H1 (cell line): ENCODE data around the gene CELF4. TPM values are rescaled to one million over a fixed set of nuclear protein-coding genes. Genes with fewer than 3 reads are reported as not detected.

Experiments used
- CTCF ChIA-PET: fragments of 300-600 bp; sonication (Branson Sonifier 250); formaldehyde crosslinking; loops from one replicate; lab custom pipeline; 2021; ENCODE audit not compliant: partially characterized antibody; lab: Charles Lee
- POLR2A ChIA-PET: fragments of 300-600 bp; sonication (Branson Sonifier 250); formaldehyde crosslinking; loops from one replicate; lab custom pipeline; 2021; ENCODE audit warnings: inconsistent platforms; ENCODE audit not compliant: partially characterized antibody; lab: Charles Lee
- DNase-seq, 2 experiments: peaks; one replicate each; pipeline versions ENCODE4 v3.0.0 to v3.0.0-alpha.2; 2010 to 2022; ENCODE audit warnings: low spot score in 2 of 2, low read depth in 1 of 2, mixed read lengths in 1 of 2
- FAIRE-seq: peaks from 2 replicates; lab custom pipeline; 2011; peaks lifted over from hg19 to GRCh38; lab: Jason Lieb, UNC
- H2AFZ ChIP-seq: 2 replicates; pipeline ENCODE4 v1.8.1; 2012; ENCODE audit warnings: low read length, inconsistent platforms
- H2AK5ac ChIP-seq: 2 replicates; pipeline ENCODE4 v1.6.1; 2013; ENCODE audit warnings: low read depth, low read length
- H2BK120ac ChIP-seq: replicated peaks from 2 replicates; pipeline ENCODE3; 2013; ENCODE audit warnings: low read depth, low read length, inconsistent platforms
- H2BK12ac ChIP-seq: 2 replicates; pipeline ENCODE4 v1.6.1; 2013; ENCODE audit warnings: low read depth, low read length
- H2BK15ac ChIP-seq: 2 replicates; pipeline ENCODE4 v1.6.1; 2013; ENCODE audit warnings: low read length
- H2BK20ac ChIP-seq: 2 replicates; pipeline ENCODE4 v1.6.1; 2013; ENCODE audit warnings: low read length
- H2BK5ac ChIP-seq: 2 replicates; pipeline ENCODE4 v1.6.1; 2013; ENCODE audit warnings: low read depth, low read length
- H3K14ac ChIP-seq: 2 replicates; pipeline ENCODE4 v1.6.1; 2013; ENCODE audit warnings: inconsistent platforms; ENCODE audit not compliant: insufficient read length
- H3K18ac ChIP-seq: 2 replicates; pipeline ENCODE4 v1.6.1; 2013; ENCODE audit warnings: low read length; ENCODE audit errors: extremely low read depth
- H3K23ac ChIP-seq: 2 replicates; pipeline ENCODE4 v1.6.1; 2013; ENCODE audit warnings: inconsistent platforms; ENCODE audit not compliant: insufficient read length
- H3K23me2 ChIP-seq: 2 replicates; pipeline ENCODE4 v1.6.1; 2013; ENCODE audit warnings: low read depth, low read length
- H3K27ac ChIP-seq: 2 replicates; pipeline ENCODE4 v1.6.1; 2011; ENCODE audit warnings: low read depth, low read length, inconsistent platforms
- H3K27me3 ChIP-seq, 4 experiments: replicated peaks in 1 of 4; 1 replicate in 1 of 4; 2 replicates in 3 of 4; pipeline versions ENCODE4 v1.6.1 to v1.8.1; 2011 to 2013; ENCODE audit warnings: low read length in 3 of 4, mild to moderate bottlenecking in 3 of 4, inconsistent platforms in 2 of 4, mixed read lengths in 2 of 4, moderate library complexity in 1 of 4; ENCODE audit not compliant: control insufficient read depth in 3 of 4, insufficient read depth in 3 of 4; ENCODE audit errors: extremely low read depth in 1 of 4
- H3K36me3 ChIP-seq, 4 experiments: 2 replicates each; pipeline versions ENCODE4 v1.6.1 to v1.8.1; 2011 to 2013; ENCODE audit warnings: mild to moderate bottlenecking in 4 of 4, low read length in 3 of 4, moderate library complexity in 2 of 4, control low read depth in 1 of 4, inconsistent platforms in 1 of 4; ENCODE audit not compliant: insufficient read depth in 4 of 4, control insufficient read depth in 2 of 4
- H3K4ac ChIP-seq: replicated peaks from 2 replicates; pipeline ENCODE3; 2013; ENCODE audit warnings: low read length, low read depth, mixed read lengths, inconsistent platforms; ENCODE audit not compliant: insufficient read length
- H3K4me1 ChIP-seq, 4 experiments: replicated peaks in 1 of 4; 1 replicate in 1 of 4; 2 replicates in 3 of 4; pipeline versions ENCODE4 v1.6.1 to v1.8.1; 2011 to 2013; ENCODE audit warnings: low read length in 3 of 4, inconsistent platforms in 2 of 4, mixed read lengths in 1 of 4; ENCODE audit not compliant: insufficient read depth in 4 of 4, control insufficient read depth in 3 of 4
- H3K4me2 ChIP-seq, 2 experiments: 2 replicates each; pipeline versions ENCODE4 v1.6.1 to v1.8.1; 2011 to 2013; ENCODE audit warnings: low read depth in 2 of 2, low read length in 2 of 2, control low read depth in 1 of 2, inconsistent platforms in 1 of 2, mild to moderate bottlenecking in 1 of 2; ENCODE audit not compliant: insufficient read depth in 1 of 2
- H3K4me3 ChIP-seq, 4 experiments: fragments of 200-600, 300-600 bp in 1 of 4; sonication (generic), shearing (Covaris generic), sonication (Bioruptor Twin) in 1 of 4; 2 replicates each; pipeline versions ENCODE4 v1.5.1 to v1.8.1; 2011 to 2016; ENCODE audit warnings: low read length in 4 of 4, low read depth in 3 of 4, control low read depth in 2 of 4, inconsistent platforms in 2 of 4, mild to moderate bottlenecking in 2 of 4, mixed read lengths in 1 of 4, moderate library complexity in 1 of 4; ENCODE audit not compliant: insufficient read depth in 2 of 4; ENCODE audit errors: extremely low read depth in 1 of 4
- H3K56ac ChIP-seq: replicated peaks from 2 replicates; pipeline ENCODE3; 2013; ENCODE audit warnings: low read depth, mild to moderate bottlenecking, mixed read lengths, low read length, inconsistent platforms; ENCODE audit not compliant: insufficient read length
- H3K79me1 ChIP-seq: 2 replicates; pipeline ENCODE4 v1.6.1; 2013; ENCODE audit warnings: low read depth, low read length, control low read depth
- H3K79me2 ChIP-seq, 2 experiments: 2 replicates each; pipeline versions ENCODE4 v1.6.1 to v1.8.1; 2012 to 2013; ENCODE audit warnings: low read length in 2 of 2, mild to moderate bottlenecking in 2 of 2, inconsistent platforms in 1 of 2; ENCODE audit not compliant: insufficient read depth in 2 of 2, control insufficient read depth in 1 of 2
- H3K9ac ChIP-seq, 4 experiments: replicated peaks in 1 of 4; 1 replicate in 1 of 4; 2 replicates in 3 of 4; pipeline versions ENCODE4 v1.6.1 to v1.8.1; 2011 to 2013; ENCODE audit warnings: low read depth in 3 of 4, low read length in 3 of 4, control low read depth in 2 of 4, mild to moderate bottlenecking in 2 of 4, moderate library complexity in 2 of 4, inconsistent platforms in 1 of 4; ENCODE audit errors: extremely low read depth in 1 of 4
- H3K9me3 ChIP-seq, 2 experiments: 2 replicates each; pipeline versions ENCODE4 v1.6.1 to v1.8.1; 2012 to 2013; ENCODE audit warnings: mild to moderate bottlenecking in 2 of 2, moderate library complexity in 2 of 2, control low read depth in 1 of 2, inconsistent platforms in 1 of 2, low read depth in 1 of 2, low read length in 1 of 2, mixed read lengths in 1 of 2; ENCODE audit not compliant: insufficient read depth in 2 of 2
- H4K20me1 ChIP-seq, 2 experiments: replicated peaks in 1 of 2; 2 replicates each; pipeline versions ENCODE3 to v1.8.1; 2011 to 2013; ENCODE audit warnings: inconsistent platforms in 2 of 2, low read length in 2 of 2, mild to moderate bottlenecking in 1 of 2; ENCODE audit not compliant: insufficient read depth in 2 of 2, control insufficient read depth in 1 of 2
- H4K5ac ChIP-seq: 2 replicates; pipeline ENCODE4 v1.6.1; 2013; ENCODE audit warnings: low read length, low read depth, mixed read lengths, inconsistent platforms; ENCODE audit not compliant: insufficient read length
- H4K8ac ChIP-seq: 2 replicates; pipeline ENCODE4 v1.8.0; 2013; ENCODE audit warnings: mild to moderate bottlenecking, moderate library complexity, low read length, inconsistent platforms; ENCODE audit not compliant: insufficient read depth; ENCODE audit errors: extremely low read depth
- H4K91ac ChIP-seq: replicated peaks from 2 replicates; pipeline ENCODE3; 2013; ENCODE audit warnings: low read length, mixed read lengths, inconsistent platforms; ENCODE audit not compliant: insufficient read length
- BRCA1 ChIP-seq: IDR thresholded peaks from 2 replicates; pipeline ENCODE4 v1.6.1; 2012; ENCODE audit warnings: low read depth, low read length, improper control_type of control experiment
- CBX8 ChIP-seq: fragments of 300-800, 300-1000 bp; sonication (generic); IDR thresholded peaks from 2 replicates; pipeline ENCODE4 v1.7.1; 2016; ENCODE audit warnings: low read depth, low read length, borderline replicate concordance
- CREB1 ChIP-seq: IDR thresholded peaks from 2 replicates; pipeline ENCODE4 v1.6.1; 2012; ENCODE audit warnings: inconsistent platforms
- HDAC6 ChIP-seq: IDR thresholded peaks from one replicate; pipeline ENCODE4 v1.7.1; 2012; ENCODE audit warnings: low read depth, mild to moderate bottlenecking, inconsistent platforms, low read length, moderate library complexity
- JUND ChIP-seq: IDR thresholded peaks from 2 replicates; pipeline ENCODE4 v1.6.1; 2011; ENCODE audit warnings: mild to moderate bottlenecking, improper control_type of control experiment, low read length
- POLR2A ChIP-seq, 2 experiments: IDR thresholded peaks; 1 replicate in 1 of 2; 2 replicates in 1 of 2; pipeline ENCODE4 v1.6.1; 2011; ENCODE audit warnings: low read depth in 2 of 2, low read length in 2 of 2, mild to moderate bottlenecking in 2 of 2; ENCODE audit errors: control extremely low read depth in 1 of 2
- POU5F1 ChIP-seq: IDR thresholded peaks from 2 replicates; pipeline ENCODE4 v1.6.1; 2011; ENCODE audit warnings: low read depth, mild to moderate bottlenecking, low read length, moderate library complexity
- RBBP5 ChIP-seq: IDR thresholded peaks from 2 replicates; pipeline ENCODE4 v1.7.1; 2012; ENCODE audit warnings: low read depth, mild to moderate bottlenecking, inconsistent platforms, low read length, moderate library complexity, borderline replicate concordance
- TAF1 ChIP-seq: IDR thresholded peaks from 2 replicates; pipeline ENCODE4 v1.6.1; 2011; ENCODE audit warnings: mild to moderate bottlenecking, low read depth, low read length
- TCF12 ChIP-seq: IDR thresholded peaks from 2 replicates; pipeline ENCODE4 v1.6.1; 2011; ENCODE audit warnings: low read depth, mild to moderate bottlenecking, low read length
- TEAD4 ChIP-seq: IDR thresholded peaks from 2 replicates; pipeline ENCODE4 v1.6.1; 2012; ENCODE audit warnings: low read depth, low read length, inconsistent platforms, mixed read lengths
- WGBS, 2 experiments: shearing (Covaris generic) in 1 of 2; methylation state at CpG; one replicate each; pipeline versions ENCODE4 v1.1.6 to v1.1.7; 2013 to 2015; ENCODE audit warnings: low lambda C conversion rate in 2 of 2, mixed read lengths in 2 of 2, inconsistent platforms in 1 of 2, low coverage in 1 of 2, missing lambda C conversion rate in 1 of 2; ENCODE audit not compliant: insufficient replicate concordance in 2 of 2, insufficient coverage in 1 of 2, insufficient read length in 1 of 2; ENCODE audit errors: extremely low coverage in 1 of 2, missing lambda C conversion rate in 1 of 2; 5-methylcytosine and 5-hydroxymethylcytosine counted together
- polyA plus RNA-seq, 7 experiments: library from polyadenylated mRNA; depleted of rRNA in 3 of 7; stranded (reverse) in 5 of 7; unstranded in 2 of 7; fragments of >200 nt in 5 of 7; fragments of 200-250 nt in 2 of 7; gene quantifications; 1 replicate in 5 of 7; 2 replicates in 1 of 7; 4 replicates in 1 of 7; pipeline versions ENCODE4 v1.2.1 to v1.2.3, GENCODE V29; 2011 to 2013; ENCODE audit warnings: missing spikeins in 2 of 7, mixed read lengths in 2 of 7
- total RNA-seq: library from RNA; stranded (reverse); fragmentation: NEBNext Ultra II Directional; extraction: Animal tissue kit (Norgen Biotek cat#: 25700); gene quantifications from 2 replicates; pipeline ENCODE4 v1.2.1, GENCODE V29; 2021
- TF ChIP-seq, protein P1 (sequence below): IDR thresholded peaks from 2 replicates; pipeline ENCODE4 v1.6.1; 2012; ENCODE audit warnings: low read length, inconsistent platforms

CELF4 gene
- total and polyA plus RNA-seq, 2 of the 8 experiments (the other 6 are each of a cell fraction or from before 2014, with no cell fraction given), result 1.6 to 3.4 TPM

GRCh38 chr18:37303009-37303408 is 262.6 kb downstream of the CELF4 start:
- no peaks in the 10 kb centered on the region for H3K9me3 ChIP-seq
- H4K91ac ChIP-seq, result no peak overlapping the region
- FAIRE-seq, result no peak
- TF ChIP-seq TCF12 (no peak), CREB1 (no peak), BRCA1 (no peak), POLR2A (IDR thresholded peaks at IDR 0.05; ENCODE audit: control extremely low read depth in 1 of 2, low read depth in 2 of 2, low read length in 2 of 2) (no peak), CBX8 (no peak), TAF1 (no peak), RBBP5 (no peak), TEAD4 (no peak), JUND (no peak), HDAC6 (no peak), POU5F1 (no peak)
- TF ChIP-seq, protein P1, sequence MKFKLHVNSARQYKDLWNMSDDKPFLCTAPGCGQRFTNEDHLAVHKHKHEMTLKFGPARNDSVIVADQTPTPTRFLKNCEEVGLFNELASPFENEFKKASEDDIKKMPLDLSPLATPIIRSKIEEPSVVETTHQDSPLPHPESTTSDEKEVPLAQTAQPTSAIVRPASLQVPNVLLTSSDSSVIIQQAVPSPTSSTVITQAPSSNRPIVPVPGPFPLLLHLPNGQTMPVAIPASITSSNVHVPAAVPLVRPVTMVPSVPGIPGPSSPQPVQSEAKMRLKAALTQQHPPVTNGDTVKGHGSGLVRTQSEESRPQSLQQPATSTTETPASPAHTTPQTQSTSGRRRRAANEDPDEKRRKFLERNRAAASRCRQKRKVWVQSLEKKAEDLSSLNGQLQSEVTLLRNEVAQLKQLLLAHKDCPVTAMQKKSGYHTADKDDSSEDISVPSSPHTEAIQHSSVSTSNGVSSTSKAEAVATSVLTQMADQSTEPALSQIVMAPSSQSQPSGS, result no peak
- no peak overlapping the region for H3K14ac ChIP-seq
- H2BK20ac ChIP-seq, result no peak overlapping the region
- H4K5ac ChIP-seq, result no peak overlapping the region
- no peak overlapping the region for H3K9ac ChIP-seq
- H3K4me2 ChIP-seq, result no peak overlapping the region
- H3K27ac ChIP-seq, result no peak overlapping the region
- H3K4me3 ChIP-seq, result no peak overlapping the region
- DNase-seq, result no peak
- H3K27me3 ChIP-seq, result no peaks in the 10 kb centered on the region
- CTCF ChIA-PET, result interaction anchor here (1.0 to 3.2 kb wide), 7 partner anchors 9 to 83 kb away, joined by 4 to 11 read pairs (median 5); no protein-coding TSS in a partner anchor
- no peak overlapping the region for H3K18ac ChIP-seq
- H3K23ac ChIP-seq, result no peak overlapping the region
- POLR2A ChIA-PET, result no interaction called here
- H3K4ac ChIP-seq, result no peak overlapping the region
- no peak overlapping the region for H2BK15ac ChIP-seq
- H3K4me1 ChIP-seq, result peaks cover 0 to 3% (median 0%) of the 10 kb centered on the region in 4 experiments; a peak in 2 of 7 replicates
- no peak overlapping the region for H3K56ac ChIP-seq
- H3K23me2 ChIP-seq, result no peaks in the 10 kb centered on the region
- WGBS, 2 experiments, result 85% methylated on average over 2 of the region's 2 CpGs; no CpG with 5 or more reads in 1 of the 2 experiments
- H2AK5ac ChIP-seq, result no peak overlapping the region
- H3K79me2 ChIP-seq, result no peaks in the 10 kb centered on the region
- no peak overlapping the region for H4K8ac ChIP-seq
- no peaks in the 10 kb centered on the region for H4K20me1 ChIP-seq
- H2BK12ac ChIP-seq, result no peak overlapping the region
- no peak overlapping the region for H2AFZ ChIP-seq
- H3K79me1 ChIP-seq, result no peaks in the 10 kb centered on the region
- no peaks in the 10 kb centered on the region for H3K36me3 ChIP-seq
- H2BK5ac ChIP-seq, result no peak overlapping the region
- no peak overlapping the region for H2BK120ac ChIP-seq
